Osteocyte (in vitro differentiated cells): ENCODE measurements around the gene NUP37. TPM values are rescaled to one million over a fixed set of nuclear protein-coding genes. Genes with fewer than 3 reads are reported as not detected.

Experiments used
- DNase-seq: peaks from one replicate; pipeline ENCODE4 v3.0.0; 2021; ENCODE audit warnings: mixed read lengths; ENCODE audit not compliant: unreplicated experiment; ENCODE audit errors: extremely low spot score
- H3K27ac Mint-ChIP-seq: one replicate; pipeline ENCODE4 v1.8.0; 2021; ENCODE audit warnings: mild to moderate bottlenecking, mixed read lengths; ENCODE audit not compliant: unreplicated experiment
- H3K27me3 Mint-ChIP-seq: one replicate; pipeline ENCODE4 v1.8.0; 2021; ENCODE audit warnings: mixed read lengths; ENCODE audit not compliant: unreplicated experiment
- H3K36me3 Mint-ChIP-seq: one replicate; pipeline ENCODE4 v1.8.0; 2021; ENCODE audit warnings: mixed read lengths; ENCODE audit not compliant: unreplicated experiment
- H3K4me1 Mint-ChIP-seq: one replicate; pipeline ENCODE4 v1.8.0; 2021; ENCODE audit warnings: mixed read lengths; ENCODE audit not compliant: unreplicated experiment
- H3K4me3 Mint-ChIP-seq: one replicate; pipeline ENCODE4 v1.8.0; 2021; ENCODE audit warnings: mild to moderate bottlenecking, moderate library complexity, mixed read lengths; ENCODE audit not compliant: unreplicated experiment
- H3K9me3 Mint-ChIP-seq: one replicate; pipeline ENCODE4 v1.8.0; 2021; ENCODE audit warnings: mixed read lengths; ENCODE audit not compliant: unreplicated experiment
- CTCF ChIP-seq: fragments of 200-600 bp; sonication (generic); IDR thresholded peaks from 2 replicates; pipeline ENCODE4 v1.5.0; 2021; ENCODE audit warnings: antibody characterized with exemption, mild to moderate bottlenecking, moderate library complexity
- total RNA-seq: library from RNA; stranded (reverse); gene quantifications from 2 replicates; pipeline ENCODE4 v1.2.1, GENCODE V29; 2021

Gene NUP37
- total RNA-seq, 1 donor from 2014 or later, result 24.6 TPM

GRCh38 chr12:102120564-102120873 lies 605 bp upstream of the NUP37 start:
- TF ChIP-seq CTCF, result no peak
- Mint-ChIP-seq H3K36me3 (peaks cover 6% of the 10 kb centered on the region), H3K9me3 (no peaks in the 10 kb centered on the region), H3K4me3 (peak overlapping the region; percentile 79), H3K4me1 (peaks cover 12% of the 10 kb centered on the region), H3K27ac (peak overlapping the region; percentile 95), H3K27me3 (no peaks in the 10 kb centered on the region)
- no peak for DNase-seq

GRCh38 chr12:102118874-102119273 lies 1.0 kb downstream of the NUP37 start:
- peaks cover 12% of the 10 kb centered on the region for H3K4me1 Mint-ChIP-seq
- H3K9me3 Mint-ChIP-seq, result no peaks in the 10 kb centered on the region
- H3K36me3 Mint-ChIP-seq, result peaks cover 4% of the 10 kb centered on the region
- no peak for TF ChIP-seq CTCF
- DNase-seq, result no peak
- H3K27ac Mint-ChIP-seq, result peak overlapping the region; percentile 38
- H3K27me3 Mint-ChIP-seq, result no peaks in the 10 kb centered on the region
- peak overlapping the region; percentile 79 for H3K4me3 Mint-ChIP-seq

GRCh38 chr12:102116392-102116791 lies 3.5 kb downstream of the NUP37 start:
- TF ChIP-seq CTCF, result no peak
- H3K9me3 Mint-ChIP-seq, result no peaks in the 10 kb centered on the region
- H3K27me3 Mint-ChIP-seq, result no peaks in the 10 kb centered on the region
- no peak for DNase-seq
- H3K4me3 Mint-ChIP-seq, result no peak overlapping the region
- H3K4me1 Mint-ChIP-seq, result peaks cover 12% of the 10 kb centered on the region
- H3K27ac Mint-ChIP-seq, result peak overlapping the region; percentile 6
- H3K36me3 Mint-ChIP-seq, result peaks cover 9% of the 10 kb centered on the region

GRCh38 chr12:102114212-102114611 lies 5.7 kb downstream of the NUP37 start:
- Mint-ChIP-seq H3K9me3 (no peaks in the 10 kb centered on the region), H3K27ac (no peak overlapping the region), H3K4me1 (peaks cover 4% of the 10 kb centered on the region), H3K27me3 (no peaks in the 10 kb centered on the region), H3K4me3 (no peak overlapping the region), H3K36me3 (peaks cover 25% of the 10 kb centered on the region)
- no peak for DNase-seq
- no peak for TF ChIP-seq CTCF

- H3K4me3 Mint-ChIP-seq, result no peak overlapping the region
- H3K36me3 Mint-ChIP-seq, result peaks cover 51% of the 10 kb centered on the region
- no peak for DNase-seq
- no peaks in the 10 kb centered on the region for H3K27me3 Mint-ChIP-seq
- no peaks in the 10 kb centered on the region for H3K4me1 Mint-ChIP-seq
- H3K9me3 Mint-ChIP-seq, result no peaks in the 10 kb centered on the region
- no peak for TF ChIP-seq CTCF
- H3K27ac Mint-ChIP-seq, result no peak overlapping the region
Measured at GRCh38 chr12:102110782-102111181, 9.1 kb downstream of the NUP37 start.
